IPS-NIHi11 (cell line): ENCODE results near the gene TARBP1.
"Not testable (repeated sequence)": the region's sequence is repeated elsewhere in the genome, so short reads cannot be mapped to it uniquely, and the experiment has no call there.

ENCODE experiments used
- DNase-seq: peaks from one replicate; pipeline ENCODE4 v3.0.0; 2012; ENCODE audit warnings: mixed read lengths, low spot score

Gene TARBP1

GRCh38 chr1:234395297-234395696 is 83.7 kb downstream of the TARBP1 start:
- DNase-seq, result no peak

- no peak for DNase-seq
Observed at GRCh38 chr1:234393190-234393589, 85.8 kb downstream of the TARBP1 start.

GRCh38 chr1:234388094-234388493 is 90.9 kb downstream of the TARBP1 start:
- no peak for DNase-seq

GRCh38 chr1:234386122-234386521 is 92.9 kb downstream of the TARBP1 start:
- DNase-seq, result no peak

- no peak for DNase-seq
Observed at GRCh38 chr1:234381699-234382555, 97.1 kb downstream of the TARBP1 start.

GRCh38 chr1:234379591-234380109 is 99.3 kb downstream of the TARBP1 start:
- not testable (repeated sequence) for DNase-seq

- DNase-seq, result no peak
Observed at GRCh38 chr1:234375672-234376071, 103.3 kb downstream of the TARBP1 start.

- no peak for DNase-seq
Observed at GRCh38 chr1:234373959-234374254, 105.1 kb downstream of the TARBP1 start.

- DNase-seq, result peak; percentile 85
Observed at GRCh38 chr1:234373064-234373958, 105.7 kb downstream of the TARBP1 start, which contains the start of gene COA6. Gene COA6, plus strand, starts transcription at chr1:234373456. Its CDS starts 11 bp downstream, at chr1:234373467.

- no peak for DNase-seq
Observed at GRCh38 chr1:234372011-234372757, 106.8 kb downstream of the TARBP1 start.

GRCh38 chr1:234371414-234371813 is 107.6 kb downstream of the TARBP1 start:
- DNase-seq, result no peak

- no peak for DNase-seq
Observed at GRCh38 chr1:234369784-234370183, 109.2 kb downstream of the TARBP1 start.

- DNase-seq, result no peak
Observed at GRCh38 chr1:234369033-234369430, 109.9 kb downstream of the TARBP1 start.

GRCh38 chr1:234368320-234369032 is 110.5 kb downstream of the TARBP1 start:
- no peak for DNase-seq

- no peak for DNase-seq
Observed at GRCh38 chr1:234362558-234362957, 116.4 kb downstream of the TARBP1 start.

GRCh38 chr1:234361102-234361603 is 117.8 kb downstream of the TARBP1 start:
- no peak for DNase-seq

GRCh38 chr1:234357831-234358230 is 121.1 kb downstream of the TARBP1 start:
- DNase-seq, result no peak

- not testable (repeated sequence) for DNase-seq
Observed at GRCh38 chr1:234356615-234357269, 122.2 kb downstream of the TARBP1 start.

GRCh38 chr1:234355782-234356510 is 123.0 kb downstream of the TARBP1 start:
- DNase-seq, result no peak

GRCh38 chr1:234348964-234349363 is 130.0 kb downstream of the TARBP1 start:
- DNase-seq, result no peak
